ENCODE measurements around the gene SCAND1.
"Not testable (repeated sequence)": the region's sequence is repeated elsewhere in the genome, so short reads cannot be mapped to it uniquely, and the experiment has no call there.

SCAND1 gene

DNA sequence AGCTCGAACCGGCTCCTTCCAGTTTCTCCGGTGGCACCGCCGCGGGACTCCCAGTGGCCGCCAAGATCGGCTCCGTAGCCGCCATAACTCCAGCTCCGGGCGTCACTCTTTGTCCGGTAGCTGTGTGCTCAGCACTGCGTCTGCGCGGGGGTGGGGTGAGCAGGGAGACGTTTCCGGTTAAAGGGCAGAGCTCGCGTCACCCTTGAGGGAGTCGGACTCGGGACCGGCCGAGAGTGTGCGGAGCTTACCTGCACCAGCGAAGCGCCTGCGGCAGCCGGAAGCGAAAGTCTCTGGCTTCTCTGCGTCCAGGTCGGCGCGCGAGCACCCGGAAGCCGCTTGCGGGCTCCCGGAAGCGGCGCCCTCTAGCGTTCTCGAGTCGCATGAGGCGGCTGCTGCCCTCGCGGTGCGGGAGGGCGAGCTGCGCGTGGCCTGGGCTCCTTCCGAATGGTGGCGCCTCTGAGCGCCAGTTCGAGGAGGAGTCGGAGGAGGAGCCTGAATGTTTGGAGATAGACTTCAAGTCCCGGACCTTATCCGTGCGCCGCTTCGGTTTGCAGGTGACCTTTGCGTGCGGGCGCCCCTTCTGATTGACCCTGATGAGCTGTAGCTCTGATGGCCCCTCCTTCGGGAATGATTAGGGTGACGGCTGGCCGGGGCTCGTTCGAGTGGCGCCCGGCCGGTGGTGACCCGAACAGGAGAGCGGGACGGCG lies at the start of gene SCAND1:
TSS of gene SCAND1 (minus strand) at position 303 of the 707 bp plus-strand sequence. CDS start at position 85, 218 bp downstream.
- peak; percentile 97 for DNase-seq

DNA sequence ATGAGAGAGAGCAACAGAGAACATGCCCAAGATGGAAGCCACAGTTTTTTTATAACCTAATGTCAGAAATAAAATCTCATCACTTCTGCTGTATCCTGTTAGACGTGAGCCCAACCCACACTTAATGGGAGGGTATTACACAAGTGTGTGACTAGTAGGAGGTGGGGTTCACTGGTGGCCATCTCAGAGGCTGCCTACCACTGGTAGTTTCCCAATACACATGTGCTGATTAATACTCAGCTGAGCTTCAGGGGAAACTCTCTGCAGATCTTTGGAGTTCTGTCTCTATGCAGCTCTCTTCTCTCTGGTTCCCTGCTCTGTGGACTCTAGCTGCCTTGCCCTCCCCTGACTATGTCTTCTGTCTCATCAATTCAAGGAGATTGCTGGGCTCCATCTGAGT lies 49.7 kb upstream of the SCAND1 start:
- no peak for DNase-seq

DNA sequence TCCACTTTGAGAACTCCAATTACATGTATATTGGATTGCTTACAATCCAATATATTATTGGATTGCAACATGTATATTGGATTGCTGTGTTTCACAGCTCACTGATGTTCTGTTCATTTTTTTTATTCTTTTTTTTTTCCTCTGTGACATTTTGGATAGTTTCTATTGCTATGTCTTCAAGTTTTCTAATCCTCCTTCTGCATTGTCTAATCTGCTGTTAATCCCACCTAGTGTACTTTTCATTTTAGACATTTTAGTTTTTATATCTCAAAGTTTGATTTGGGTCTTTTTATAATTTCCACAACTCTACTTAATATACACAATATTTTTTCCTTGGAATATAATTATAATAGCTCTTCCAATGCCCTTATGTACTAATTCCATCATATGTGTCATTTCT lies 48.6 kb upstream of the SCAND1 start:
- DNase-seq = no peak

DNA sequence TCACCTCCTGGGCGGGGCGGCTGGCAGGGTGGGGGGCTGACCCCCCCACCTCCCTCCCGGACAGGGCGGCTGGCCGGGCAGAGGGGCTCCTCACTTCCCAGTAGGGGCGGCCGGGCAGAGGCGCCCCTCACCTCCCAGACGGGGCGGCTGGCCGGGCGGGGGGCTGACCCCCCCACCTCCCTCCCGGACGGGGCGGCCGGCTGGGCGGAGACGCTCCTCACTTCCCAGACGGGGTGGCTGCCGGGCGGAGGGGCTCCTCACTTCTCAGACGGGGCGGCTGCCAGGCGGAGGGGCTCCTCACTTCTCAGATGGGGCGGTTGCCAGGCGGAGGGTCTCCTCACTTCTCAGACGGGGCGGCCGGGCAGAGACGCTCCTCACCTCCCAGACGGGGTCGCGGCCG lies 47.0 kb upstream of the SCAND1 start:
- DNase-seq = not testable (repeated sequence)

DNA sequence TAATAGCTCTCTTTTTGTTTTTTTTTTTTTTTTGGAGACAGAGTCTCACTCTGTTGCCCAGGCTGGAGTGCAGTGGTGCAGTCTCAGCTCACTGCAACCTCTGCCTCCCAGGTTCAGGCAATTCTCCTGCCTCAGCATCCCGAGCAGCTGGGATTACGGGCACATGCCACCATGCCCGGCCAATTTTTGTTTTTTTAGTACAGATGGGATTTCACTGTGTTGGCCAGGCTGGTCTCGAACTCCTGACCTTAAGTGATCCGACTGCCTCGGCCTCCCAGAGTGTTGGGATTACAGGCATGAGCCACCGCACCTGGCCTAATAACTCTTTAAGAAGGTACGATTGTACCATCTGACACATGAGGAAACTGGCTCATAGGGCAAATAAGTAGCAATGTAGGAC lies 42.2 kb upstream of the SCAND1 start:
- DNase-seq = not testable (repeated sequence)

DNA sequence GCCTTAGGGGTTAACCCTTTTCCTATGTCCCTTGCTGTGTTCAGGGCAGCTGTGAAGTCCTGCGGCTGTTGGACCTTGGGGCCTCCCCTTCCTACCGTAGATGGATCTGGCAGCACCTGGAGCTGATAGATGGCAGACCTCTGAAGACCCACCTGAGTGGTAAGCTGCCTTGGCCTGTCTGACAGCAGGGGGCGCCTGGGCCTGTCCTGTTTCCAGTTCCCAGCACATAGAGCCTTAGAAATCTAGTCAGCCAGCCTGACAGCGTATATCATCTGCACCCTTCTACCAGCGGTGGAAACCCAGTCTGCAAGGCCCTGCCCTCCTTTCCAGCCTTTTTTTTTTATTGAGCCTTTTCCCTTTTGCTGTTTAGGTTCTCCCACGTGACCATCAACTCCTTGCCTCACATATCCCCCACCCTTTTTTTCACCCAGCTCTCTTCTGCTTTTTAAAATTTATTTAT lies 40.7 kb upstream of the SCAND1 start:
- DNase-seq = peak; percentile 88

DNA sequence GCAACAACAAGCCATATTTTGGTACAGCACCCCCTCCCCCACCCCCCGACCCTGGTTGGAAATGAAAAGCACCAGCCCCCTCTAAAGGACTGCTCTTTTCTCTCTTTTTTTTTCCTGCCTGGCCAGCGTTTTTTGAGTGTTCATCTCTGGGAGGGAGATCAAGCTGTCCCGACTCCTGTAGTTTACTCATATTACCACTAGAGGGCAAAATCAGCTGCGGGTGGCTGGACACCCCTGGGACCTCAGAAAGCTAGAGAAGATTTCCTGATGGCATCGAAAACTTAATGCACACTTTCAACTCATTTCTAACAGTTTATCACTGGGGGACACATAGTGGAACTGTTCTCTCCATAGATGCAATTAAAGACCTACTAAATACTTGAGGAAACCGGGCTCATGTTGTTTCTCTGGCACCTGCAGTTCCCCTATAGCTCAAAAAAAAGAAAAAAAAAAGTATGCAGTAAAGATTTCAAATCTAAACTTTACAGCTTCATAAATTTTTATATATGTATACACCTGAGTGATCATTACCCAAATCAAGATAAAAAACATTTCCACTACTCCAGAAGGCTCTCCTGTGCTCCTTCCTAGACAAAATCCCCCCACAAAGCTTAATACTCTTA lies 38.5 kb upstream of the SCAND1 start:
- peak; percentile 47 for DNase-seq

DNA sequence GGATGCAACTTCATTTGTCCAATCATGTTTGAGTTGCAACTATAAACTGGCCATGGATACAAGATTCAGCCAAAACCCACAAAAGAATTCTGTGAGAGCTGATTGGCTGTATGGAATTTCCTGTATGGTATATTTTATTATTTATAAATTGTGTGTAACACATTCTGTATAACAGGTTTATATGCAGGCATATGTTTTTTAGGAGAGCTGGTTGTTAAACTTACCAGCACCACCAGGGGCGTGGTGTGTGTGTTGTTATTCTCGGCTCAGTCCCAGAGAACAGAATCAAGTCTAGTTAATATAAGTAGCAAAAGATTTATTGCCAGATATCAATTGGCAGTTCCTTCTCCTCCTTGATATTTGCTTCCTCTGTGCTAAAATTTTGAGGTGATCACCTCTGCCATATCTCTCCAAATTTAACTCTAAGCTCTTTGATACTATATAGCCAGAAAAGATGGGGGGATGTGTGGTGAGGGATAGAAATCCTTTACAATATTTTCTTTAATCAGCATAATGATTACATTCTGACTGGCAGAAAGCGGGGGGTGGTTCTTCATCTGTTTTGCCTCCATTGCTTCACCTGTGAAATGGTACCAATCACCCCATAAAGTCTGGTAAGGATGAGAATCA lies 37.0 kb upstream of the SCAND1 start:
- DNase-seq = peak; percentile 20

DNA sequence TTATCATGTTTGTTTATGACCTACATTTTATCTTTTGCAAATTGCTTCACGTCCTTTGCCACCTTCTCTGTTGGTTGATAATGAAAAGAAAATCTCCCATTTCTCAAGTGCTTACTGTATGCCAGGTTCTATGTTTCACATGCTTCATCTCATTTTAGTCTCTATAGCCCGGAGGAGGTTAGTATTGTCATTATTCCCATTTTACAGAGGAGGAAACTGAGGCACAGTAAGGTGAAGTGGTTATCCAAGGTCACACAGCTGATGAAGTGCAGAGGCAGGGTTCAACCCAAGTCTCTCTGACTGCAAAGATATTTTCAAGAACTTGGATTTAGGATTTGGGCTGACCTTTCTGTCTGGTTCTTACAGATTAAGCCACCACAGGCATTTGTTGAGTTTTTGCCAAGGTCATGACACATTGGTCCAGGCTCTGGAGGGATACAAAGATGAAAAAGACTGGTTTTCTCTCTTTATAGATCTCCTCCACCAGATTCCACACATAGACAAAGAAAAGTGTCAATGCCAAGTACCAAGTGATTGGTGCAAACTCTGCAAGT lies 34.7 kb upstream of the SCAND1 start:
- no peak for DNase-seq

DNA sequence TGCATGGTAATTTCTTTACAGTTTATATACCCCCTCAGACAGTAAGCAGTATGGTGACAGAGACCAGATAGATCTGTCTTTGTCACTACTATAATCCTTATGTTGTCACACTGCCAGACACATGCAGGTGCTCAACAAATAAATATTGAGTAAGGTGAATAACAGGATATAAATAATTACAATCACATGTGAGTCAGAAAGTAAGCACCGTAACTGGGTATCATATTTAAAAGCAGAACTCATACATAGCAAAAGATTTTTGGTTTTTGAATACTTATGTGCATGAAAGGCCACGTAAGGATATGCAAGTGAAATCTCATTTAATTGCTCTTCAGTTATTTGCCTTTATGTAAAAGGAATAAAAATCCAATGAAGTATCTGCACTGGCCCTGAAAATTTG lies 31.5 kb upstream of the SCAND1 start:
- DNase-seq = no peak

DNA sequence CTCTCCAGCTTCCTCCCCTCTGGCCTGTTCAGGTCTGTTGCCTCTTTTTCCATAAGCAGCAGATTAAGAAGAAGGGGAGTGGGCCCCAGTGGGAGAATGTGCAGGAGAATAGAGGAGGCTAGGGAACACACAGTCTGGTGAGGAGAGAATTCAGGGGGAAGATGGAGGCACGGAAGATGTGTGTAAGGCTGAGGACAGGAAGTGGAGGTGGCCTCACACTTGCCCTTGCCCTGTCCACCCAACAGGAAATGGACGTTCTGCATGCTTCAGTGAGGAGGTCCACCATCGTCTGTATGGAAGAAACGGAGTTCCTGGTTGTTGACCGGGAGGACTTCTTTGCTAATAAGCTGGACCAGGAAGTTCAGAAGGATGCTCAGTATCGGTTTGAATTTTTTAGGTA lies 30.1 kb upstream of the SCAND1 start:
- DNase-seq = no peak

DNA sequence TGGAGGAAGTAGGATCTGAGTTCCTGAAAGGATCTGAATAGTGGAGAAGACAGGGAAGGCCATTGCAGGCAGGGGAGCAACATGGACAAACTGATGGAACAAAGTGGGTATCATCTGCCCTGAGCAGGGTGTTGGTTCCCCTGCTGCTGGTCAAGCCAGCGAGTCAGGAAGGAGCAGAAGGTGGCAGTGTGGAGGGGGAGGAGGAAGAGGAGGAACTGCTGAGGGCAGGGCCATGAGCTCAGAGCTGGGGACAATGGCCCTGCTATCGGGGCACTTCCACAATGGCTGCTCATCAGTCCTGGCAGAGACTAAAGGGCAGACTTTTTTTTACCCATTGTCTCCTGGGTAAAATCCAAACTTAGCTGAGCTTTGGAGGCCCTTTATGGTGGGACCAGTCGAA lies 27.7 kb upstream of the SCAND1 start:
- DNase-seq = no peak

DNA sequence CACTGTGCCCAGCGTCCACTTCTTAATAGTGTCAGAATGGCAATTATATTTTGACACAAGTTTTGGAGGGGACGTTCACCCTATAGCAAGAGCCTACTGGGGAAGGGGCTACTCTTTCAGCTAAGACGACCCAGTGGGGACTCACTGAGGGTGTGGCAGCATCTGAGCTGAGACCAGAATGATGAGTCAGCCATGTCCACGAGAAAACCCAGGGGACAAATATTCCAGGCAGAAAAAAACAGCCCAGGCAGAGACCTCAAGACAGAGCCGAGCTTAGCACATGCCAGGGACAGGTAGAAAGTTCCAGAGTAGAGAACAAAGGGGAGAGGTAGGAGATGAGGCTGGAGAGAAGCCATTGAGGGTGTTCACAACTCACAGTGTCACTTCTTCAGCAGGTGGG lies 25.2 kb upstream of the SCAND1 start:
- DNase-seq = no peak

DNA sequence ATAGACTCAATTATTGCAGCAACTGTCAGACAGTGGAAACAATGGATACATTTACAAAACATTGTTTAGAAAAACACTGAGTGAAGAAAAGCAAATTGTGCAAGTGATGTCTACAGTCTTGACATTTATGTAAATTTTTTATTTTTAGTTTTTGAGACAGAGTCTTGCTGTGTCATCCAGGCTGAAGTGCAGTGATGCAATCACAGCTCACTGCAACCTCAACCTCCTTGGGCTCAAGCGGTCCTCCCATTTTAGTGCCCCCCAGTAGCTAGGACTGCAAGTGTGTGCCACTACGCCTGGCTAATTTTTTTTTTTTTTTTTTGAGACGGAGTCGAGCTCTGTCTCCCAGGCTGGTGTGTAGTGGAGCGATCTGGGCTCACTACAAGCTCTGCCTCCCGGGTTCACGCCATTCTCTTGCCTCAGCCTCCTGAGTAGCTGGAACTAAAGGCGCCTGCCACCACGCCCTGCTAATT lies 23.8 kb upstream of the SCAND1 start:
- DNase-seq = no peak

DNA sequence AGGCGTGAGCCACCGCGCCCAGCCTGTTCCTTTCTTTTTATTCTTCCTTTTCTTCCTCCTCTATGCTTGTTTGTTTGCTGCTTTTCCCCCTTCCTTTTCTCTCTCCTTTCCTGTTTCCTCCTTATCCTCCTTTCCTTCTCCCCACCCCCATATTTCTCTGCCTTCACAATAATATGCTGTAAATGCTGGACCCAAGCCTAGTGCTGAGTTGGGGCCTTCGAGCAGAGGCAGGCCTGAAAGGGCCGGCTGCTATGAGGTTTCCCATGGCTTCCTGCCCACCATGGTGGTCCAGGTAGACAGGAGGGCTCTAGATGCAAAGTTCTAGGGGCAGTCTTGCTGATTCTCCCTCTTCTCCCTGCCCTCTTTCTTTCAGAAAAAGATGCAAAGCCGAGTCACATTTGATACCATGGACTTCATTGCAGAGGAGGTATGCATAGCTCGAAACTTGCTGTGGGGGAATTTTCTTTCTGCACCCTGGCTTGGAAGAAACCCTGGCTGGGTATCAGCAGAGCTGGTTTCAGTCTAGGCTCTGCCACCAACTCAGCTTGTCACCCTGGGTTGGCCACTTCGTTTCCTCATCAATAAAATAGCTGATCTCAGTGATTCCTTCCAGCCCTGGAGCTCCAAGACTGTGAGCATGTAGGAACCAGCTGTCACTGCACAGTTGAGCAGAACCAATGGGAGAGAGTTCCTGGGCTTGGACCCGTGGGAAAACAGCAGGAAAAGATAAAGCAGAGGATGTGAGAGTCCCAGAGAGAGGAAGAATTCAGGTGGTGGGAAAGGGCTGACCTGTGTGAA lies 21.5 kb upstream of the SCAND1 start:
- DNase-seq = no peak

DNA sequence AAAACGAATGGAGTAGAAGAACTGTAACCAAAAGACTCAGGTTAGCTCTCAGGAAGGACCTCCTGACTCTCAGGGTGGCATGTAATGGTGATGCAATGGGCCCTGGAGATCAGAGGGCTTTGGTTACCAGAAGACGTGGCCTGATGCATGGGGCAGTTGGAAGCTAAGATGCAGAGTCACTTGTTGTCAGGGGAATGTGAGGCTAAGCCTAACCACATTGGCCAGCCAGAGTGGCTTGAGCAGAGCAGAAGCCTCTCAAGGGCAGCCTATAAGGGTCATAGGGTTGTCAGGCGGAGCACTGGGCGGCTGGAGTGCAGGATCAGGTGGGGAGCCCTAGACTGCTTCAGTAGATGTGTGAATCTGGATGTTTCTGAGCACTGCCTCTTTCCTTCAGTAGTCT lies 20.0 kb upstream of the SCAND1 start:
- no peak for DNase-seq

DNA sequence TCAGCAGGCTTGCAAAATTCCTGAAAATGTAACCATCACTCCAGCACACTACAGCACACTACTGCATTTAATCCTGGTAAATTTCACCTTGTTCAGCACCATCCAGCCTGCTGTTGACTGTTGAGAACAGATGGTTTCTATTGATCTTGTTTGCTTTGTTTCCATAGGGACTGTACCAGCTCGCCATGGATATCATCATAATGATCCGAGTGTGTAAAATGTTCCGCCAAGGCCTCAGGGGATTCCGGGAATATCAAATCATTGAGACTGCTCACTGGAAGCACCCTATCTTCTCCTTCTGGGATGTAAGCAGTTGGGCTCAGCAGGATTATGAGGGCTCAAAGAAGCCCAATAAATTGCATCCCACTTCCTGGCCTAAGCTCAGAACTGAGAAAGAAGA lies 18.2 kb upstream of the SCAND1 start:
- no peak for DNase-seq

DNA sequence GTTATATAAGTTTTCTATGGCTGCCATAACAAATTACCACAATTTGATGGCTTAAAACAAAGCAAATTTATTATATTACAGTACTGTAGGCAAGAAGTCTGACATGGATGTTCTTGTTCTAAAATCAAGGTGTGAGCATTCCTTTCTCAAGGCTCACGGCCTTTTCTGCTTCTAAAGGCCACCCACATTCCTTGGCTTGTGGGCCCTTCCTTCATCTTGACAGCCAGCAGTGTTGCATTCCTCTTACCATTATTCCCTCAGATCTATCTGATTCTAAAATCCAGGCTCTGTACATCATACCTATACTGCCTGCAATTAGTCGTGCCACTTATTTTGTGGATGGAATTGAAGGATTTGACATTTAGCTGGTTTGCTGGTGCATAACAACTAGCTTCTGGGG lies 17.7 kb upstream of the SCAND1 start:
- no peak for DNase-seq

DNA sequence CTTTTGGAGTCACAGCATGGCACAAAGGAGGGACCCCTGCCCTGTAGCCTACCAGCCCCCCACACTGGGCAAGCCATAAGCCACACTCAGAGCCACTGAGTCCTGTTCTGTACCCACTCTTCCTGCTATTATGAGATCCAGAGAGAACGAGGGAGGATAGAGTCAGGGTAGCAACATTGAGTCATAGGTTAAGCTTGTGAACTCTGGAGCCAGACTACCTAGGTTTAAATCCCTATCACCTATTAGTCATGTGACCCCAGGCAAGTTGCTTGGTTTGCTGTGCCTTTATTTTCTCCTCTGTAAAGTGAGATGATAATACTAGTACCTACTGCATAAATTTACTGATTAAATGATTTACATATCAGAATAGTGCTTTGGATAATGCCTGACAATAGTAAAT lies 14.6 kb upstream of the SCAND1 start:
- no peak for DNase-seq

DNA sequence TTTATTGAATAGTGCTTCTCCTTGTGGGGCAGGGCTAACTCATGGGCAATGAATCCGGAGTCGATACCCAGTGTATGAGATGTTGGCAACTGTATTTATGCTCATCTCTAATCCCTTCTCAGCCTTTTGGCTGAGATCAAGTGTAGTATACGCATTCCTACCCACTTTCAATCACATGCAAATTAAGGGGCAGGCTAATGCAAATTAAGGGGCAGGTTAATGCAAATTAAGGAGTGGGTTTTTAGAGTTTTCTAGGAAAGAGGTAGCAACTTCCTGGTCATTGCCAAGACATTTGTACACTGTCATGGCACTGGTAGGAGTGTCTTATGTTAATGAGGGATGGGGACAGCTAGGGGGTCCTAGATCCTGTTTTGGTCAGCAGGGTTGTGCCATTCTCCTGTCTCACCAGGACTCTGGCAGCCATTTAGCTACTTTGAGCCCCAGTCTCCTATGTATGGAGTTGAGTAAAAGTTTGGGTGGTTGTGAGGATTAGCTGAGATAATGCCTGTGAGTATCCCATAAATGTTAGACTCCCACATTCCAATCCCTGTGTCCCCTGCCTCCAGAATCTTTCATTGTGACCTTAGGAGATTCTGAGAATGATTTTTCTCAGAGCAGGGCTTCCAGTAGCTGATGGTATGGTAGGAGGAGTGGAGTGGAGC lies 13.8 kb upstream of the SCAND1 start, which contains the start of gene CNBD2:
TSS of gene CNBD2 (plus strand) at position 612 of the 662 bp plus-strand sequence. CDS start 173 bp downstream, outside the sequence.
- DNase-seq = no peak

DNA sequence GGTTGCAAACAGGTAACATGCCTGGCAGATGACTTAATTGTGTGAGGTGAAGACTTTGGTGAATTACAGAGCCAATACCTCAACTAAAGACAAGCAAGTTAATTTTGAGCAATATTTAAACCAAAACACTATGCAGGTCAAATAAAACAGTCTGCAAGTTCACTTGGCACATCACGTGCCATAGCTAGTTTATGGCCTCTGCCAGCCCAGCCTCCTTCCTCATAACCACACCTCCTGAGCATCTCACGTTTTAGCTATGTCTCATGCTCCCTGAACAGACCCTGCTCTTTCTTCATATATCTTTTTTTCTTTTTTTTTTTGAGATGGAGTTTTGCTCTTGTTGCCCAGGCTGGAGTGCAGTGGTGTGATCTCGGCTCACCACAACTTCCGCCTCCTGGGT lies 9.6 kb upstream of the SCAND1 start:
- DNase-seq = no peak

DNA sequence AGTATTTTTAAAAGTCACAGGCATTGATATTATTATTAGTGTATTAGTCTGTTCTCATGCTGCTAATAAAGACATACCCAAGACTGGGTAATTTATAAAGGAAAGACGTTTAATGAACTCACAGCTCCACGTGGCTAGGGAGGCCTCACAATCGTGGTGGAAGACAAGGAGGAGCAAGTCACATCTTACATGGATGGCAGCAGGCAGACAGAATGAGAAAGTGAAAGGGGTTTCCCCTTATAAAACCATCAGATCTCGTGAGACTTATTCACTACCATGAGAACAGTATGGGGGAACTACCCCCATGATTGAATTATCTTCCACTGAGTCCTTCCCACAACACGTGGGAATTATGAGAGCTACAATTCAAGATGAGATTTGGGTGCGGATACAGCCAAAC lies 5.0 kb upstream of the SCAND1 start:
- DNase-seq = not testable (repeated sequence)

Measured in stimulated activated CD8-positive, alpha-beta memory T cell treated with anti-CD3 and anti-CD28 coated beads, Interleukin-4, amount 100 ng/mL, for 48 hours (primary cell).